HL-60 (cell line): Measurements from ENCODE around the gene B3GNT9.

Source experiments
- DNase-seq, 2 experiments: peaks; one replicate each; pipeline ENCODE4 v3.0.0-alpha.2; 2010 to 2020; ENCODE audit warnings: low read depth in 1 of 2, low spot score in 1 of 2
- H3K27ac ChIP-seq: fragments of 250-450 bp; sonication (Bioruptor Pico); replicated peaks from 2 replicates; pipeline ENCODE4 v1.5.1; 2020; ENCODE audit warnings: mild to moderate bottlenecking, moderate library complexity
- H3K27me3 ChIP-seq: fragments of 250-450 bp; sonication (Bioruptor Pico); 2 replicates; pipeline ENCODE4 v1.5.1; 2021; ENCODE audit warnings: mild to moderate bottlenecking, moderate library complexity; ENCODE audit not compliant: insufficient read depth, poor library complexity, severe bottlenecking
- H3K4me3 ChIP-seq: replicated peaks from 2 replicates; pipeline ENCODE4 v1.5.1; 2011; ENCODE audit warnings: mild to moderate bottlenecking, control low read depth, low read length; ENCODE audit not compliant: insufficient read depth
- GABPA ChIP-seq: IDR thresholded peaks from 2 replicates; pipeline ENCODE4 v1.6.1; 2012; ENCODE audit warnings: low read depth
- POLR2AphosphoS5 ChIP-seq: IDR thresholded peaks from 2 replicates; pipeline ENCODE4 v1.6.1; 2012; ENCODE audit warnings: low read depth
- SPI1 ChIP-seq: IDR thresholded peaks from 2 replicates; pipeline ENCODE4 v1.6.1; 2012; ENCODE audit warnings: low read depth, mild to moderate bottlenecking, borderline replicate concordance
- TF ChIP-seq, protein P1 (sequence below): IDR thresholded peaks from one replicate; pipeline ENCODE4 v1.5.1; 2011; ENCODE audit warnings: low read length, control low read depth, inconsistent platforms; ENCODE audit not compliant: insufficient read depth
- TF ChIP-seq, protein P2 (sequence below): IDR thresholded peaks from 2 replicates; pipeline ENCODE4 v1.6.1; 2012; ENCODE audit warnings: low read depth; ENCODE audit not compliant: insufficient replicate concordance

The B3GNT9 gene

GRCh38 chr16:67149276-67150046, 1.3 kb downstream of the B3GNT9 start:
- DNase-seq, result no peak
- Histone ChIP-seq H3K27me3 (peaks cover 14% of the 10 kb centered on the region), H3K27ac (no peak overlapping the region), H3K4me3 (no peak overlapping the region)
- TF ChIP-seq, protein P1, sequence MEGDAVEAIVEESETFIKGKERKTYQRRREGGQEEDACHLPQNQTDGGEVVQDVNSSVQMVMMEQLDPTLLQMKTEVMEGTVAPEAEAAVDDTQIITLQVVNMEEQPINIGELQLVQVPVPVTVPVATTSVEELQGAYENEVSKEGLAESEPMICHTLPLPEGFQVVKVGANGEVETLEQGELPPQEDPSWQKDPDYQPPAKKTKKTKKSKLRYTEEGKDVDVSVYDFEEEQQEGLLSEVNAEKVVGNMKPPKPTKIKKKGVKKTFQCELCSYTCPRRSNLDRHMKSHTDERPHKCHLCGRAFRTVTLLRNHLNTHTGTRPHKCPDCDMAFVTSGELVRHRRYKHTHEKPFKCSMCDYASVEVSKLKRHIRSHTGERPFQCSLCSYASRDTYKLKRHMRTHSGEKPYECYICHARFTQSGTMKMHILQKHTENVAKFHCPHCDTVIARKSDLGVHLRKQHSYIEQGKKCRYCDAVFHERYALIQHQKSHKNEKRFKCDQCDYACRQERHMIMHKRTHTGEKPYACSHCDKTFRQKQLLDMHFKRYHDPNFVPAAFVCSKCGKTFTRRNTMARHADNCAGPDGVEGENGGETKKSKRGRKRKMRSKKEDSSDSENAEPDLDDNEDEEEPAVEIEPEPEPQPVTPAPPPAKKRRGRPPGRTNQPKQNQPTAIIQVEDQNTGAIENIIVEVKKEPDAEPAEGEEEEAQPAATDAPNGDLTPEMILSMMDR, result no peak
- TF ChIP-seq POLR2AphosphoS5, result no peak
- TF ChIP-seq, protein P2, sequence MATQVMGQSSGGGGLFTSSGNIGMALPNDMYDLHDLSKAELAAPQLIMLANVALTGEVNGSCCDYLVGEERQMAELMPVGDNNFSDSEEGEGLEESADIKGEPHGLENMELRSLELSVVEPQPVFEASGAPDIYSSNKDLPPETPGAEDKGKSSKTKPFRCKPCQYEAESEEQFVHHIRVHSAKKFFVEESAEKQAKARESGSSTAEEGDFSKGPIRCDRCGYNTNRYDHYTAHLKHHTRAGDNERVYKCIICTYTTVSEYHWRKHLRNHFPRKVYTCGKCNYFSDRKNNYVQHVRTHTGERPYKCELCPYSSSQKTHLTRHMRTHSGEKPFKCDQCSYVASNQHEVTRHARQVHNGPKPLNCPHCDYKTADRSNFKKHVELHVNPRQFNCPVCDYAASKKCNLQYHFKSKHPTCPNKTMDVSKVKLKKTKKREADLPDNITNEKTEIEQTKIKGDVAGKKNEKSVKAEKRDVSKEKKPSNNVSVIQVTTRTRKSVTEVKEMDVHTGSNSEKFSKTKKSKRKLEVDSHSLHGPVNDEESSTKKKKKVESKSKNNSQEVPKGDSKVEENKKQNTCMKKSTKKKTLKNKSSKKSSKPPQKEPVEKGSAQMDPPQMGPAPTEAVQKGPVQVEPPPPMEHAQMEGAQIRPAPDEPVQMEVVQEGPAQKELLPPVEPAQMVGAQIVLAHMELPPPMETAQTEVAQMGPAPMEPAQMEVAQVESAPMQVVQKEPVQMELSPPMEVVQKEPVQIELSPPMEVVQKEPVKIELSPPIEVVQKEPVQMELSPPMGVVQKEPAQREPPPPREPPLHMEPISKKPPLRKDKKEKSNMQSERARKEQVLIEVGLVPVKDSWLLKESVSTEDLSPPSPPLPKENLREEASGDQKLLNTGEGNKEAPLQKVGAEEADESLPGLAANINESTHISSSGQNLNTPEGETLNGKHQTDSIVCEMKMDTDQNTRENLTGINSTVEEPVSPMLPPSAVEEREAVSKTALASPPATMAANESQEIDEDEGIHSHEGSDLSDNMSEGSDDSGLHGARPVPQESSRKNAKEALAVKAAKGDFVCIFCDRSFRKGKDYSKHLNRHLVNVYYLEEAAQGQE, result no peak
- no peak for TF ChIP-seq GABPA
- TF ChIP-seq SPI1, result no peak

- peaks cover 14% of the 10 kb centered on the region for H3K27me3 ChIP-seq
- no peak overlapping the region for H3K4me3 ChIP-seq
- no peak overlapping the region for H3K27ac ChIP-seq
- no peak for TF ChIP-seq GABPA
- TF ChIP-seq, protein P1, result no peak
- no peak for TF ChIP-seq POLR2AphosphoS5
- no peak for TF ChIP-seq SPI1
- TF ChIP-seq, protein P2, result no peak
- no peak for DNase-seq
Measured at GRCh38 chr16:67148656-67149275, 2.0 kb downstream of the B3GNT9 start.

- Histone ChIP-seq H3K27me3 (peaks cover 14% of the 10 kb centered on the region), H3K4me3 (no peak overlapping the region), H3K27ac (no peak overlapping the region)
- no peak for DNase-seq
- TF ChIP-seq POLR2AphosphoS5 (no peak), SPI1 (no peak), GABPA (no peak)
Measured at GRCh38 chr16:67148221-67148620, 2.6 kb downstream of the B3GNT9 start.

GRCh38 chr16:67147437-67148140, 3.2 kb downstream of the B3GNT9 start:
- DNase-seq, result no peak
- no peak overlapping the region for H3K27ac ChIP-seq
- peaks cover 14% of the 10 kb centered on the region for H3K27me3 ChIP-seq
- no peak overlapping the region for H3K4me3 ChIP-seq
- TF ChIP-seq, protein P1, result no peak
- no peak for TF ChIP-seq GABPA
- TF ChIP-seq SPI1, result no peak
- TF ChIP-seq, protein P2, result no peak
